Duodenal mucosa (tissue), 2 donors: Measurements from ENCODE around the gene DNER.
"Not testable (repeated sequence)": the region's sequence is repeated elsewhere in the genome, so short reads cannot be mapped to it uniquely, and the experiment has no call there.

ENCODE experiments used
- H3K27ac ChIP-seq: one replicate; pipeline ENCODE4 v1.7.0; 2013; ENCODE audit warnings: low read depth, low read length
- H3K27me3 ChIP-seq, 2 donors: one replicate each; pipeline ENCODE4 v1.7.0; 2013; ENCODE audit warnings: low read length in 2 of 2, control low read depth in 1 of 2; ENCODE audit not compliant: insufficient read depth in 2 of 2, control insufficient read depth in 1 of 2
- H3K36me3 ChIP-seq, 2 donors: one replicate each; pipeline ENCODE4 v1.7.0; 2013; ENCODE audit warnings: low read length in 2 of 2, control low read depth in 1 of 2; ENCODE audit not compliant: insufficient read depth in 2 of 2, control insufficient read depth in 1 of 2
- H3K4me1 ChIP-seq, 2 donors: one replicate each; pipeline ENCODE4 v1.7.0; 2013; ENCODE audit warnings: low read length in 2 of 2, control low read depth in 1 of 2; ENCODE audit not compliant: insufficient read depth in 2 of 2, control insufficient read depth in 1 of 2
- H3K4me3 ChIP-seq, 2 donors: one replicate each; pipeline ENCODE4 v1.7.0; 2013; ENCODE audit warnings: low read length in 2 of 2, low read depth in 1 of 2
- H3K9ac ChIP-seq, 2 donors: one replicate each; pipeline ENCODE4 v1.7.0; 2013; ENCODE audit warnings: low read length in 2 of 2, low read depth in 1 of 2
- H3K9me3 ChIP-seq, 2 donors: one replicate each; pipeline ENCODE4 v1.7.0; 2013; ENCODE audit warnings: low read length in 2 of 2, control low read depth in 1 of 2; ENCODE audit not compliant: control insufficient read depth in 1 of 2

DNER gene

DNA sequence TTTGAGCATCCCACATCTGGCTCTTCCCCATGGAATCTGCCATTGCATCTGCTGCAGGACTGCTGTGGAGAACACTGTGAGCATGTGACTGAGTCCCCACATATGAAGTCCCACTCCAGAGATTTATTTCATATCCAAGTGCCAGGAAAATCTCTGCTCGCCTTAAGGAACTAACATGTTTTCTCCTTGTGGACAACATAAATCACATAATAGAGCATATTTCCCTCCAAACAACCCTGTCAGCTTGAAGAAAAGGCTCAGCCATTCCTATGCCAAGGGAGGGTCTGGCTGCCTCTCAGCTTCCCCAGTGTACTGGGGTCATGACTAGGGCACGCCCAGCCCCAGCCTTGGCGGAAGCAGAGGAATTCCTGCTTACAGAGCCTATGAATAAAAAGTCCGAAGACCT lies 193.7 kb downstream of the DNER start:
- H3K9me3 ChIP-seq: no peaks in the 10 kb centered on the region
- no peaks in the 10 kb centered on the region for H3K4me1 ChIP-seq
- H3K4me3 ChIP-seq: no peak overlapping the region

DNA sequence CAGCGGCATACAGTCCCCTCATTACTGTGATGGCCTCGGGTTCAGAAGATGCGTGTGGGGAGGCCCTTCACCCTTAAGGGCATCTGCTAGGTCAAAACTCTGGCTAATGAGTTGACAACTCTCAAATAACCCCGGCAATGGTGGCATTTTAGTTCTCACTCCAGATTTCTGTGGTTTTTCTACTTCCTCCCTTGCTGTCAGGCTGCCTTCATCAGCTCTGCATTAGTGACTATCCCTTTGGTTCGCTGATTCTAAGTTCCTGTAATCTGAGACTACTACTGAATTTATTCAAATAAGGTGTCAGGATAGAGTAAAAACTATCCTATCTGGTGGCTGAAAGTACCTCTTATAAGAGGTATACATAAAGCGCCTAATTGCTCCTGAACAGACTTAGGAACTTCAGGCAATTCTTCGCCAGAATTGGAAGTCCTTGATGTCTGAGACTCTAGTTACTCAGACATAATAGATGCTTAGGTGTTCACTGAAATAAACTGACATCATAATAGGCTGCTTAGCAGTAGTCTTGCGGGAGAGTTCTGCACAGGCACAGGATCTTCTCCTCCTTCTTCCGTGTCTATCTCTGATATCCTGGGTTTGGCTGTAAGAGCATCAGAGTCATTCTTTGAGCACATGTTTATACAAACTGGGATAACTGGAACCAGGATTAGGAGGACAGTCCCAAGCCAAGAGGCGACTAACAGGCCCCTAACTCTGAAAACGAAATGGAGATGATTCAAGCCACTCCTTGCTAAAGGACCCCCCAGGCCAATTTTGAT lies 194.5 kb downstream of the DNER start:
- Histone ChIP-seq H3K27ac (no peak overlapping the region), H3K27me3 (no peaks in the 10 kb centered on the region), H3K4me1 (no peaks in the 10 kb centered on the region)

More for the DNA sequence above, 193.7 kb downstream of the DNER start:
- Histone ChIP-seq H3K27me3 (no peaks in the 10 kb centered on the region), H3K36me3 (no peaks in the 10 kb centered on the region), H3K9ac (no peak overlapping the region), H3K27ac (no peak overlapping the region)

DNA sequence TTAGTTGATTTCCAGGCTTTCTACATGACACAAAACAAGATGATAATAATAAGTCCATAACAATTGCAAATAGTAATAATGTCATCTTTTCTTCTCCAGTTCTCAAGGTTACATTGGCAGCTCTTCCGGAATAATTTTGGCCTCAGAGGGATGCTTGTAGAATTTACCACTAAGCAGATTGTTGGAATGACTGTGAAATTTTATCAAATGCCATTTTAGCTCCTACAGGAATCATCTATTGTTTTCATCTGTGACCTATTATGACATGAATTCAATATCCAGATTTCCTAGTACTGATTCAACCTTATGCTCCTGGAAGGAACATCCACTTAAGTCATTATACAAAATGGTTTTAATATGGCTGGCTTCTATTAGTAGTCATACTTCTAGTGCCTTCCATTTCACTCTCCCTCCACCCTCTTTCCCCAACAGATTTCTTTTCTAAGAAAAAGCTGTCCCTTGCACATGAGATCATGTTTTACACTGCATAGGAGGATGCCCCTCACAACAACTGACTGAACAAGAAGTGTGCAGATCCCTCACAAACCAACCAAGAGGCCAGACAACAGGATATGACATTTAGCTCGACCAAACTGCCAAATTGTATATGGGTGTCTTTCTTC lies 200.0 kb downstream of the DNER start:
- Histone ChIP-seq H3K4me3 (no peak overlapping the region), H3K9me3 (no peaks in the 10 kb centered on the region), H3K36me3 (no peaks in the 10 kb centered on the region), H3K9ac (no peak overlapping the region), H3K27ac (no peak overlapping the region), H3K4me1 (no peaks in the 10 kb centered on the region), H3K27me3 (no peaks in the 10 kb centered on the region)

More for the DNA sequence above, 194.5 kb downstream of the DNER start:
- no peaks in the 10 kb centered on the region for H3K9me3 ChIP-seq
- H3K4me3 ChIP-seq: no peak overlapping the region
- no peaks in the 10 kb centered on the region for H3K36me3 ChIP-seq
- H3K9ac ChIP-seq: no peak overlapping the region

DNA sequence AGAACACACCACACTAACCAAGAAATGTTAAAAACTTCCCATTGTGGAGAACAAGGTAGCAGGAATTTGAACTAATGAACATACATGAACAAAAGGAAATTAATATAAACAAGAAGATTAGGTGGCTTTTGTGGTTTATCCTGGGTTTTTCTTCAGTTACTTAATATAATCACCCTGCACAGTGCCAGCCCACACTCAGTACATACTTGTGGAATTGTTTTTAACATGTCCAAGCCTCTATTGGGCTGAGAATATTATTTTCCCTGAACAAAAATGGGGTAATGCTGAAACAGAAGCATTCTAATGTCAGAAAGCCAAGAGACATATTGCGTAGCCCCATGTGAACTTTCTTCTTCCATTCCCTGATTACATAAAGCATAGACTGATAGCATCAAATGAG lies 202.8 kb downstream of the DNER start:
- no peaks in the 10 kb centered on the region for H3K27me3 ChIP-seq
- H3K9ac ChIP-seq: no peak overlapping the region
- no peak overlapping the region for H3K4me3 ChIP-seq
- H3K36me3 ChIP-seq: no peaks in the 10 kb centered on the region
- H3K4me1 ChIP-seq: no peaks in the 10 kb centered on the region
- H3K27ac ChIP-seq: no peak overlapping the region
- H3K9me3 ChIP-seq: no peaks in the 10 kb centered on the region

DNA sequence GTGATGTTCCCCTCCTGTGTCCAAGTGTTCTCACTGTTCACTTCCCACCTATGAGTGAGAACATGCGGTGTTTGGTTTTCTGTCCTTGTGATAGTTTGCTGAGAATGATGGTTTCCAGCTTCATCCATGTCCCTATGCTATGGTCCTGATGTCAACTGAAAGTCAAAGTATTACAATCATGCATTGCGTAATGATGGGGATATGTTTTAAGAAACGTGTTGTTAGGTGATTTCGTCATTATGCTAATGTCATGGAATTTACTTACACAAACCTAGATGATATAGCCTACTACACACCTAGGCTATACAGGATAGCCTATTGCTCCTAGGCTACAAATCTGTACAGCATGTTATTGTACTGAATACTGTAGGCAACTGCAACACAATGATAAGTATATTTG lies 207.7 kb downstream of the DNER start:
- not testable (repeated sequence) for H3K27me3 ChIP-seq, H3K9ac ChIP-seq, H3K9me3 ChIP-seq, H3K36me3 ChIP-seq, H3K4me1 ChIP-seq, H3K27ac ChIP-seq, H3K4me3 ChIP-seq

DNA sequence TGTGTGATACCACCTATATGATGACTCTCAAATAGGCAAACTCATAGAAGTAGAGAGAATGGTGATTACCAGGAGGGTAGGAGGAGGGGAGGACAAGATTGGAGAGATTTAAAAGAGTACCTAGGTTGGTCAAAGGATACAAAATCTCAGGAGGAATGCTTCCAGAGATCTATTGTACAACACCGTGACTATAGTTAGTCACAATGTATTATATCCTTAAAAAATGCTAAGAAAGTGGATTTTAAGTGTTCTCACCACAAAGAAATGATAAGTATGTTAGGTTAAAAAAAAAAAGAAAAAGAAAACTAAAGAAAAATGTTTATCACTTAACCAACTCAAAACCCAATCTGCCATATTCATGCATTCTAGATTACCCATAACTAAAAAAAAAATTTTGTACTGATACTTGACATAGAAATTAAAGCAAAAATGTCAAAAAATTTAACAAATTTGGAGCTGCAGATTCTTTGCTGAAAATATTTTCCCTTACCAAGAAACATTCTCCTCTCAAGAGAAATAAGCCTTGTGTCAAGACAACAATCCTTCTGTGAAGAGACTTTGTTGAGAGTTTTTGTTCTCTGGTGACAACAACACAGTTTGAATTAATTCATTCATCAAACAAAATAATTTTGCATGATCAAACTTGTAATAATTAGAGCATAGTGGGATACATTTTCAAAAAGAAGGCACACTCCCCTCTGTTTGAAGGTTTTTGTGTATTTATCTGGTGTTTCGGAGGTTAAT lies 213.1 kb downstream of the DNER start:
- no peak overlapping the region for H3K4me3 ChIP-seq
- H3K9me3 ChIP-seq: peaks cover 0 to 2% of the 10 kb centered on the region in 2 donors
- H3K27ac ChIP-seq: no peak overlapping the region
- no peak overlapping the region for H3K9ac ChIP-seq
- no peaks in the 10 kb centered on the region for H3K27me3 ChIP-seq
- H3K4me1 ChIP-seq: no peaks in the 10 kb centered on the region
- no peaks in the 10 kb centered on the region for H3K36me3 ChIP-seq

DNA sequence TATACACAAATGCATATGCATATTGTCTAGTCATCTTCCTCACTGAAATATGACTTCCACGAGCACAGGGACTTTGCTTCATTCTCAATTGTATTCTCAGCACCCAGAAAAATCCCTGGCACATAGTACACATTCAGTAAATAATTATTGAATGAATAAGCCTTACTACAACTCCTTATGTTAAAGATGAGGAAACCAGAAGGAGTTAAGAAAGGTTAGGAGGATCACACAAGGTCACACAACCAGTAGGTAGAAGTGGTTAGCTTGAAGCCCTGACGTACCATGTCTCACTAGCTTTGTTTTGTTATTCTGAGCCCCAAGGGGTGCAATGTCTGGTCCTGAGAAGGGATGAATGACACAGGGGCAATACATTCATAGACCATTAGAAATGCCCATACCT lies 222.3 kb downstream of the DNER start:
- H3K4me1 ChIP-seq: no peaks in the 10 kb centered on the region
- H3K9me3 ChIP-seq: no peaks in the 10 kb centered on the region
- no peak overlapping the region for H3K4me3 ChIP-seq
- H3K27ac ChIP-seq: no peak overlapping the region
- H3K9ac ChIP-seq: no peak overlapping the region
- H3K27me3 ChIP-seq: no peaks in the 10 kb centered on the region
- no peaks in the 10 kb centered on the region for H3K36me3 ChIP-seq

DNA sequence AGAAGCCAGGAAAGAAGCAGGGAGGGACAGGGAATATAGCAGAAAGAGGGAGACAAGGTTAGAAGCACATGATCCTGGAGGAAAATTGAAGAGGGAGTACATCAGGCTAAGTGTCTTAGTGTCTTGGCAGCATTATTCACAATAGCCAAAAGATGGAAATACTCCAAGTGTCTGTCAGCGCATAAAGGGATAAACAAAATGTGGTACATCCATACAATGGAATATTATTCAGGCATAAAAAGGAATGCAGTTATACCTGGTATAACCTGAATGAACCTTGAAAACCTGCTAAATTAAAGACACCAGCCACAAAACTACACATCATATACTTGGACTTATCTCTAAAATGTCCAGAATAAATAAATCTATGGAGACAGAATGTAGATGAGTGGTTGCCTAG lies 224.2 kb downstream of the DNER start:
- H3K27ac ChIP-seq: no peak overlapping the region
- H3K4me1 ChIP-seq: no peaks in the 10 kb centered on the region
- H3K9me3 ChIP-seq: no peaks in the 10 kb centered on the region
- no peak overlapping the region for H3K9ac ChIP-seq
- no peaks in the 10 kb centered on the region for H3K36me3 ChIP-seq
- no peaks in the 10 kb centered on the region for H3K27me3 ChIP-seq
- H3K4me3 ChIP-seq: no peak overlapping the region

DNA sequence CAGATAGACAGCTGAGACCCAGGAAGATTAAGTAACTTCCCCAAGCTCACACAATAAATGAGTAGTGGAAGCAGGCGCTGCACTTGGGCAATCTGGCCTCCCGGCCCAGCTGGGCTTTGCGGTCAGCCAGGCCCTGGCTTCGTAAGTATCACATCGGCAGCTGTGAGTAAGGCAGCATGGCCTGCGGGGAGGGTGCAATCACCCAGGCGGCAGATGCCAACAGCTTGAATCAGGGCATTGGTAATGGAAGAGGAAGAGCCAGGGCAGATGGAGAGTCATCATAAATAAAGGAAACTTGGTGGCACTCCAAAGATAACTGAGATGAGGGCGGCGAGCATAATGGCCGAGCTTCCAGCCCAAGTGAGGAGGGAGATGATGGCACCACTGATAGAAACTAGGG lies 225.3 kb downstream of the DNER start:
- Histone ChIP-seq H3K27ac (no peak overlapping the region), H3K36me3 (no peaks in the 10 kb centered on the region), H3K27me3 (no peaks in the 10 kb centered on the region), H3K4me3 (no peak overlapping the region), H3K9me3 (no peaks in the 10 kb centered on the region), H3K4me1 (no peaks in the 10 kb centered on the region), H3K9ac (no peak overlapping the region)

DNA sequence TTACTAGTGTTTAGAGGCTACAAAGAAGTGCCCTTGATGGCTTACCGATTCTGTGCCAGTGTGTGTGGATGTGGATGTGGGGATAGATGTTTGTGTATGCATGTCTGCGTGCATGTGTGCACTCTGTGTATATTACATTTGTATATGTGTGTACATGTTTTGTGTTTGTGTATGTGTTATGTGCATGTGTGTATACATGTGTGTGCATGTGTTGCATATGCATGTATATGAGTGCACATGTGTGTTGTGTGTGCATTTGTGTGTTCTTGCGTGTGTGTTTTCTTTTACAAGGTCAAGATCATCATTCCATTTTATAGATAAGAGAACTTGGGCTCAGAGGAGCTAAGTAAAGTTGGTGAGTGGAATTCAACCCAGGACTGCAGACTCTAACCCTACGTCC lies 226.1 kb downstream of the DNER start:
- H3K27me3 ChIP-seq: no peaks in the 10 kb centered on the region
- no peak overlapping the region for H3K4me3 ChIP-seq
- no peaks in the 10 kb centered on the region for H3K9me3 ChIP-seq
- H3K9ac ChIP-seq: no peak overlapping the region
- H3K27ac ChIP-seq: no peak overlapping the region
- no peaks in the 10 kb centered on the region for H3K4me1 ChIP-seq
- no peaks in the 10 kb centered on the region for H3K36me3 ChIP-seq
